SH-SY5Y (cell line): Measurements from ENCODE around the gene STPG4.

ENCODE experiments used
- GATA2 ChIP-seq: IDR thresholded peaks from 2 replicates; pipeline ENCODE4 v1.6.1; 2011; ENCODE audit warnings: mild to moderate bottlenecking, low read depth, low read length
- GATA3 ChIP-seq: IDR thresholded peaks from 2 replicates; pipeline ENCODE4 v1.6.1; 2011; ENCODE audit warnings: low read depth, mild to moderate bottlenecking, low read length, moderate library complexity

DNA sequence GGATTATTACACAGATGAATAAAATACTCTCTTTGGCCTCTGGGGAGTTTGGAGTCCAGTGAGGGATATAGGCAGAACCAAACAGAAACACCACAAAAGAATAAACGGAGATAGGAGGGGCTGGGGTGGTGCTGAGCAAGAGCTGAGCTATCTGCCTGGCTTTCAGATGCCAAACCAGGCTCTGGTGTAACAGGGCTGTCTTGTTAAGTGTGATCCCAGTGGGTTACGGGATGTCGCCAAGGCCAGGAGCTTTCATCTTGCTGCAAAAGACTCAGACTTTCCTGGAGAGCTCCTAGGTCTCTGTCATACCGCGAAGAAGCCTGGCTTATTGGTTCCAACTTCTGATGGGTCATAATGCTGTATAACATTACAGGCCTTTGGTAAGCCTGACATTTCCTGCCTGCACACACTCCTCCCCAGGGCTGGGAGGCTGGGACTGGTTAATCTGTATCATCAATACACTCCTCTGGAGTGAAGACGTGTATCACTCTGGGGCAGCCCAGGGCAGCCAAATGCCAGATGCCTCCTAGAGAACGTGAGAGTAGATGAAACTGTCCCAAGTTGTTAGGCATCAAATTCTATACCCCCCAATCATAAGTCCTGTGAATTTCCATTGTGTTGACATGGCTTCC lies 60.5 kb downstream of the STPG4 start:
- TF ChIP-seq GATA3, result no peak
- peak; percentile 42; the same call in 1 of the 2 replicates for TF ChIP-seq GATA2
